ENCODE data around the gene TNFRSF14.

GRCh38 chr1:2567083-2567679, 11.0 kb downstream of the TNFRSF14 start:
- TF ChIP-seq CTCF (conservative IDR thresholded peaks at IDR 0.05; ENCODE audit: low read length) (no peak), EZH2phosphoT487 (IDR thresholded peaks at IDR 0.05; ENCODE audit: borderline replicate concordance, low read depth, low read length) (no peak)
